ENCODE data around the gene POMP. TPM values are rescaled to one million over a fixed set of nuclear protein-coding genes. Genes with fewer than 3 reads are reported as not detected.
A peak's percentile ranks its signal among the peaks of the same experiment; 100 is the strongest.

Gene POMP
- total RNA-seq, 1 experiment from 2014 or later, result 71.4 TPM

GRCh38 chr13:28631801-28632200 is 27.1 kb upstream of the POMP start:
- TF ChIP-seq, protein P1, sequence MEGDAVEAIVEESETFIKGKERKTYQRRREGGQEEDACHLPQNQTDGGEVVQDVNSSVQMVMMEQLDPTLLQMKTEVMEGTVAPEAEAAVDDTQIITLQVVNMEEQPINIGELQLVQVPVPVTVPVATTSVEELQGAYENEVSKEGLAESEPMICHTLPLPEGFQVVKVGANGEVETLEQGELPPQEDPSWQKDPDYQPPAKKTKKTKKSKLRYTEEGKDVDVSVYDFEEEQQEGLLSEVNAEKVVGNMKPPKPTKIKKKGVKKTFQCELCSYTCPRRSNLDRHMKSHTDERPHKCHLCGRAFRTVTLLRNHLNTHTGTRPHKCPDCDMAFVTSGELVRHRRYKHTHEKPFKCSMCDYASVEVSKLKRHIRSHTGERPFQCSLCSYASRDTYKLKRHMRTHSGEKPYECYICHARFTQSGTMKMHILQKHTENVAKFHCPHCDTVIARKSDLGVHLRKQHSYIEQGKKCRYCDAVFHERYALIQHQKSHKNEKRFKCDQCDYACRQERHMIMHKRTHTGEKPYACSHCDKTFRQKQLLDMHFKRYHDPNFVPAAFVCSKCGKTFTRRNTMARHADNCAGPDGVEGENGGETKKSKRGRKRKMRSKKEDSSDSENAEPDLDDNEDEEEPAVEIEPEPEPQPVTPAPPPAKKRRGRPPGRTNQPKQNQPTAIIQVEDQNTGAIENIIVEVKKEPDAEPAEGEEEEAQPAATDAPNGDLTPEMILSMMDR (IDR thresholded peaks at IDR 0.05; ENCODE audit: unreplicated experiment), result no peak
- Mint-ChIP-seq H3K4me3 (ENCODE audit: low read depth, unreplicated experiment) (no peak overlapping the region), H3K9me3 (ENCODE audit: low read depth, unreplicated experiment) (no peaks in the 10 kb centered on the region), H3K36me3 (ENCODE audit: insufficient read depth, unreplicated experiment) (no peaks in the 10 kb centered on the region), H3K27me3 (ENCODE audit: unreplicated experiment) (peaks cover 24% of the 10 kb centered on the region), H3K27ac (ENCODE audit: unreplicated experiment) (no peak overlapping the region), H3K4me1 (ENCODE audit: low read depth, unreplicated experiment) (no peaks in the 10 kb centered on the region)
- no TSS peak for BruUV-seq (replicated peaks)
- CTCF ChIA-PET, result no interaction called here
- no peak for DNase-seq
- intact Hi-C loops (cut with micrococcal nuclease; ENCODE audit: unreplicated experiment), result no loop called here

DNA sequence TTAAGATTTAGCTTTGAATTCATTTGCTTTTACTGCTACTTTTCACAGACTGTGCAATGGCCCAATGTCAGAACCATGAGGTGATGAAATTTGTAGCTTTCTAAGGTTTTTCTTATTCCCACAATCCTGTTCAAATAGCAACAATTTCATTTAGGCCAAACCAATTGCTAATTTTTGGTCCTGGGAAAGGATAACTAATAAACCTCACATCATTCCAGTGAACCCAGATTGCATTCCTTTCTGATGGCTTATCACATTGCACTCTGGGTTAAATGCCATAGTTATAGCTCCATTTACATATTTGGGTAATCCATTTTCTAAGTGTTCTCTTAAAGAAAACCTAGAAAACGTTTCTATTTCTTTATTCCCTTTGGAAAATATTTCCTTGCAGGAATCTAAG is 22.9 kb upstream of the POMP start:
- Mint-ChIP-seq H3K4me1 (ENCODE audit: low read depth, unreplicated experiment) (no peaks in the 10 kb centered on the region), H3K36me3 (ENCODE audit: insufficient read depth, unreplicated experiment) (no peaks in the 10 kb centered on the region), H3K9me3 (ENCODE audit: low read depth, unreplicated experiment) (no peaks in the 10 kb centered on the region), H3K27me3 (ENCODE audit: unreplicated experiment) (no peaks in the 10 kb centered on the region), H3K27ac (ENCODE audit: unreplicated experiment) (no peak overlapping the region), H3K4me3 (ENCODE audit: low read depth, unreplicated experiment) (no peak overlapping the region)
- CTCF ChIA-PET, result no interaction called here
- TF ChIP-seq, protein P1 (IDR thresholded peaks at IDR 0.05; ENCODE audit: unreplicated experiment), result no peak
- DNase-seq, result no peak
- intact Hi-C loops (cut with micrococcal nuclease; ENCODE audit: unreplicated experiment), result loop anchor here (1.0 to 5.0 kb wide), 2 partner anchors 104 to 312 kb away; no protein-coding TSS in a partner anchor
- no TSS peak for BruUV-seq (replicated peaks)

DNA sequence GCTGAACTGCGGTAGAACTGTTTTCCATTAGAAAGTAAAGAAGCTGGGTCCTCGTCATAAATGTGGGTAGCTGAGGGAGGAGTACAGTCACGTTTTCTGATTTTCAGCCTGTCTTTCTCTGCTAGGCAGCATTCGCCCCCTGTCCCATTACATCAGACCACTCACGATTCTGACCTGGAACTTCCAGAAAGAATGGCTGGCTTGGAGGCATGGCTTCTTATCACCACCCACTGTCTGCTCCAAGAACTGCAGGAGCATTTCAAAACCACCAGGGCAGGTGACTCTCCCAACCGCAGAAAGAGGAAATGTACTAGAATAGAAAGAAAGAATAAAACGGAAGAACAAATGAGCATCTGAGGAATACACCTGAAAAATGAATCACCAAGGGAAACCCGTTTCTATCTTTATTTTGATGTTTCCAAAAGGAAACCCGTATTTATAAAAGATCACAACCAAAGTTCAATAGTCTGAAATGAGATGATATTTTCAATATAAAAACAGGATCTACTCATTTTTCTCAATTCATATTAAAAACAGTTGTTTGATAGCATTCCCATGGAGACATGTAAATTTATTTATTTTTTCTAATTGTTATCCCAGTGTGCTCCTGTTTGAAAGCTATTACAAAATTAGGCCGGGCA is 22.1 kb upstream of the POMP start:
- Mint-ChIP-seq H3K4me3 (ENCODE audit: low read depth, unreplicated experiment) (no peak overlapping the region), H3K27me3 (ENCODE audit: unreplicated experiment) (no peaks in the 10 kb centered on the region), H3K27ac (ENCODE audit: unreplicated experiment) (no peak overlapping the region), H3K9me3 (ENCODE audit: low read depth, unreplicated experiment) (no peaks in the 10 kb centered on the region), H3K36me3 (ENCODE audit: insufficient read depth, unreplicated experiment) (no peaks in the 10 kb centered on the region), H3K4me1 (ENCODE audit: low read depth, unreplicated experiment) (no peaks in the 10 kb centered on the region)
- CTCF ChIA-PET, result no interaction called here
- BruUV-seq (replicated peaks), result no TSS peak
- TF ChIP-seq, protein P1 (IDR thresholded peaks at IDR 0.05; ENCODE audit: unreplicated experiment), result peak; percentile 58
- intact Hi-C loops (cut with micrococcal nuclease; ENCODE audit: unreplicated experiment), result loop anchor here (1.0 to 5.0 kb wide), 2 partner anchors 104 to 312 kb away; no protein-coding TSS in a partner anchor
- peak; percentile 59 for DNase-seq

DNA sequence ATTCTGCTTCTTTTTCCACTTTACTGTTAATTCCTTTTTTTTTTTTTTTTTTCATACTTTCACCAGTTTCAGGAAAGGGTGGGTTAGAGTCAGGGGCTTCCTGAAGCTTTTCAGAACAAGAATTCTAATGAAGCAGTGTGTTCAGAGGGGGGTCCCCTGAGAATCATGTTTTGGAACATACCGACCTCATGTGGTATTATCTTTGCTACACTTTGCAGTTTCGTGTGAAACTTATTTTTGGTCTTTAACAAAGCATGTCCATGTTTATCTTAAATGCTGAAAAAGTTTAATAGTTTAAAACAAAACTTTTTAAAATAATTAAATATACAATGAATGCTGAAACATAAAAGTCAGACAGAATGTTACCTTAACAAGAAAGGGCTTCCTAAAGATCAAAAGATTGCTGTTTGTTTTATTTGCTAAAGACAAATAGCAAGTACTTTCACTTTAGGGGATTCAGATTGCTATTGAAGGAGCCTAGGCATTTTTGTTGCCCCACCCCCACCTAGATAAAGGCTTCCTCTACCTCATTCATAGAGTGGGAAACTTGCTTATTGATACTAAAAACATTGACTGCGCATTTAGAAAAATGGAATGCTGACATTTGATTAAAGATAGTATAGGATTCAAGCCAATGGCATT is 21.1 kb upstream of the POMP start:
- TF ChIP-seq, protein P1 (IDR thresholded peaks at IDR 0.05; ENCODE audit: unreplicated experiment), result no peak
- Mint-ChIP-seq H3K4me1 (ENCODE audit: low read depth, unreplicated experiment) (no peaks in the 10 kb centered on the region), H3K27me3 (ENCODE audit: unreplicated experiment) (no peaks in the 10 kb centered on the region), H3K27ac (ENCODE audit: unreplicated experiment) (no peak overlapping the region), H3K4me3 (ENCODE audit: low read depth, unreplicated experiment) (no peak overlapping the region), H3K9me3 (ENCODE audit: low read depth, unreplicated experiment) (no peaks in the 10 kb centered on the region), H3K36me3 (ENCODE audit: insufficient read depth, unreplicated experiment) (no peaks in the 10 kb centered on the region)
- no TSS peak for BruUV-seq (replicated peaks)
- intact Hi-C loops (cut with micrococcal nuclease; ENCODE audit: unreplicated experiment), result loop anchor here (5.0 kb wide), 1 partner anchor 106 kb away; no protein-coding TSS in a partner anchor
- no peak for DNase-seq
- CTCF ChIA-PET, result no interaction called here
